NT2/D1 (cell line): Measurements from ENCODE around the gene ST6GALNAC6.

Experiments used
- SUZ12 ChIP-seq: IDR thresholded peaks from 2 replicates; pipeline ENCODE4 v1.6.1; 2011; ENCODE audit not compliant: insufficient read length, insufficient read depth; ENCODE audit errors: extremely low read depth
- YY1 ChIP-seq: IDR thresholded peaks from 2 replicates; pipeline ENCODE4 v1.6.1; 2011; ENCODE audit not compliant: insufficient read length, insufficient read depth

DNA sequence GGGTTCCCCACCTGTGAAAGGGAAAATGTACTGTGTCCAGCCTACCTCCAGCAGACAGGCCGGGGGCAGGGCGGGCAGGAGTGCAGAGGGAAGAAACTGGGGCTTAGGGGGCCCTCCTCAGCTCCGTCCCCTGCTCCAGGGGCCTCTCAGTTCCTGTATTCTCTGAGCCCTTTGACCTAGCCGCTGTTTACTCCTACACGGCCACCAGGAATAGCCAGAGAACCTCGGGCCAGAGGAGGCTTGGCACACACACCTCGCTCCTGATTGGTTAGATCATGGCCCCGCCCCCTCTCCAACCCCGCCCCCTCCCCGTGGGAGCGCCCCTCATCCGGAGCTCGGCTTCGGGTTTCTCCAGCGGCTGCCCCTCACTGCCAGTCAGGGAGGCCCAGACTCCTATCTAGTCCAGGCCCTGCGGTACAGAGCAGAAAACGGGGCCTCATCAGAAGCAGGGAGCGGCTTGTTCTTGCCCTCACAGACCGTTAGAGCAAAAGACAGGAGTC is 2.2 kb downstream of the ST6GALNAC6 start:
- TF ChIP-seq YY1 (no peak), SUZ12 (no peak)
